ENCODE measurements around the gene RPEL1.

Gene RPEL1

GRCh38 chr10:103282961-103283360 is 37.3 kb downstream of the RPEL1 start:
- Histone ChIP-seq H3K27ac (ENCODE audit: low read depth, low read length) (no peak overlapping the region), H3K4me3 (ENCODE audit: low read length) (no peak overlapping the region), H3K4me1 (ENCODE audit: control insufficient read depth, low read length) (peaks cover 7% of the 10 kb centered on the region), H3K36me3 (ENCODE audit: control insufficient read depth, low read length) (no peaks in the 10 kb centered on the region; the same call in 1 of the 2 replicates), H3K9me2 (replicated peaks; ENCODE audit: control insufficient read depth, low read length) (no peaks in the 10 kb centered on the region), H3K79me2 (ENCODE audit: control insufficient read depth, low read length) (peaks cover 2% of the 10 kb centered on the region; the same call in 1 of the 2 replicates), H3K4me2 (ENCODE audit: low read length) (no peak overlapping the region), H3F3A (ENCODE audit: control insufficient read depth, insufficient read depth) (no peaks in the 10 kb centered on the region), H3K27me3 (ENCODE audit: control insufficient read depth, low read length) (no peaks in the 10 kb centered on the region), H4K20me1 (ENCODE audit: control insufficient read depth, insufficient read depth, low read depth, low read length) (peaks cover 3% of the 10 kb centered on the region; the same call in 1 of the 2 replicates), H3K9me3 (ENCODE audit: control insufficient read depth, insufficient read depth, low read length) (no peaks in the 10 kb centered on the region)
- TF ChIP-seq CTCF (IDR thresholded peaks at IDR 0.05; ENCODE audit: low read depth, low read length, poor library complexity, severe bottlenecking), result no peak
- no peak for TF ChIP-seq EZH2phosphoT487 (IDR thresholded peaks at IDR 0.05; ENCODE audit: borderline replicate concordance, low read length)

- no peak overlapping the region for H3K4me2 ChIP-seq (ENCODE audit: low read length)
- no peaks in the 10 kb centered on the region for H3F3A ChIP-seq (ENCODE audit: control insufficient read depth, insufficient read depth)
- no peak overlapping the region for H3K27ac ChIP-seq (ENCODE audit: low read depth, low read length)
- H3K4me3 ChIP-seq (ENCODE audit: low read length), result no peak overlapping the region
- H3K9me2 ChIP-seq (replicated peaks; ENCODE audit: control insufficient read depth, low read length), result no peaks in the 10 kb centered on the region
- H3K79me2 ChIP-seq (ENCODE audit: control insufficient read depth, low read length), result no peaks in the 10 kb centered on the region
- peaks cover 3% of the 10 kb centered on the region; the same call in 1 of the 2 replicates for H4K20me1 ChIP-seq (ENCODE audit: control insufficient read depth, insufficient read depth, low read depth, low read length)
- H3K4me1 ChIP-seq (ENCODE audit: control insufficient read depth, low read length), result no peaks in the 10 kb centered on the region
- no peaks in the 10 kb centered on the region for H3K27me3 ChIP-seq (ENCODE audit: control insufficient read depth, low read length)
- TF ChIP-seq EZH2phosphoT487 (IDR thresholded peaks at IDR 0.05; ENCODE audit: borderline replicate concordance, low read length) (no peak), CTCF (IDR thresholded peaks at IDR 0.05; ENCODE audit: low read depth, low read length, poor library complexity, severe bottlenecking) (no peak)
- H3K9me3 ChIP-seq (ENCODE audit: control insufficient read depth, insufficient read depth, low read length), result no peaks in the 10 kb centered on the region
- no peaks in the 10 kb centered on the region; the same call in 1 of the 2 replicates for H3K36me3 ChIP-seq (ENCODE audit: control insufficient read depth, low read length)
Measured at GRCh38 chr10:103284170-103284569, 38.5 kb downstream of the RPEL1 start.

GRCh38 chr10:103287992-103288391 is 42.3 kb downstream of the RPEL1 start:
- no peak overlapping the region for H3K27ac ChIP-seq (ENCODE audit: low read depth, low read length)
- no peaks in the 10 kb centered on the region for H3F3A ChIP-seq (ENCODE audit: control insufficient read depth, insufficient read depth)
- no peaks in the 10 kb centered on the region for H3K9me2 ChIP-seq (replicated peaks; ENCODE audit: control insufficient read depth, low read length)
- H3K4me3 ChIP-seq (ENCODE audit: low read length), result no peak overlapping the region
- H4K20me1 ChIP-seq (ENCODE audit: control insufficient read depth, insufficient read depth, low read depth, low read length), result no peaks in the 10 kb centered on the region
- no peak overlapping the region for H3K4me2 ChIP-seq (ENCODE audit: low read length)
- no peaks in the 10 kb centered on the region for H3K9me3 ChIP-seq (ENCODE audit: control insufficient read depth, insufficient read depth, low read length)
- H3K36me3 ChIP-seq (ENCODE audit: control insufficient read depth, low read length), result no peaks in the 10 kb centered on the region
- no peak for TF ChIP-seq CTCF (IDR thresholded peaks at IDR 0.05; ENCODE audit: low read depth, low read length, poor library complexity, severe bottlenecking)
- no peak for TF ChIP-seq EZH2phosphoT487 (IDR thresholded peaks at IDR 0.05; ENCODE audit: borderline replicate concordance, low read length)
- no peaks in the 10 kb centered on the region for H3K4me1 ChIP-seq (ENCODE audit: control insufficient read depth, low read length)
- no peaks in the 10 kb centered on the region for H3K27me3 ChIP-seq (ENCODE audit: control insufficient read depth, low read length)
- no peaks in the 10 kb centered on the region for H3K79me2 ChIP-seq (ENCODE audit: control insufficient read depth, low read length)

All from DOHH2 (cell line).